ENCODE results near the gene NR2F1-AS1. TPM values are rescaled to one million over a fixed set of nuclear protein-coding genes. Genes with fewer than 3 reads are reported as not detected.

NR2F1-AS1 gene
- total RNA-seq, 1 experiment from 2014 or later = 24.1 TPM

- Histone ChIP-seq H4K20me1 (ENCODE audit: low read length) (no peaks in the 10 kb centered on the region), H3K36me3 (ENCODE audit: low read depth, low read length) (no peaks in the 10 kb centered on the region), H3K4me2 (ENCODE audit: low read length) (no peak overlapping the region), H3F3A (ENCODE audit: low read length, unreplicated experiment) (peaks cover 5% of the 10 kb centered on the region), H3K9ac (ENCODE audit: low read length) (no peak overlapping the region), H3K4me3 (ENCODE audit: low read length) (no peak overlapping the region), H3K9me3 (ENCODE audit: low read length) (no peaks in the 10 kb centered on the region), H3K27me3 (ENCODE audit: low read length) (peaks cover 25% of the 10 kb centered on the region), H3K4me1 (ENCODE audit: insufficient read depth, low read length) (peaks cover 24% of the 10 kb centered on the region), H3K27ac (ENCODE audit: low read length) (no peak overlapping the region), H3K9me2 (replicated peaks; ENCODE audit: low read length) (no peaks in the 10 kb centered on the region), H3K79me2 (ENCODE audit: low read length) (no peaks in the 10 kb centered on the region), H2AFZ (ENCODE audit: low read length) (no peak overlapping the region)
- ChIA-PET POLR2A (ENCODE audit: unreplicated experiment) (no interaction called here), CTCF (no interaction called here)
- TF ChIP-seq EZH2phosphoT487 (IDR thresholded peaks at IDR 0.05; ENCODE audit: borderline replicate concordance, low read length) = no peak
- TF ChIP-seq CTCF (conservative IDR thresholded peaks at IDR 0.05; ENCODE audit: low read depth, low read length) = no peak
- no peak for TF ChIP-seq EZH2 (IDR thresholded peaks at IDR 0.05; ENCODE audit: low read length, unreplicated experiment)
- DNase-seq (no peak), ATAC-seq (no peak)
- intact Hi-C loops (cut with micrococcal nuclease) = loop anchor here (10.0 kb wide), 1 partner anchor 294 kb away; no protein-coding TSS in a partner anchor
- no TSS peak for BruUV-seq (replicated peaks)
Observed at GRCh38 chr5:93610581-93611272, 29.7 kb upstream of the NR2F1-AS1 start.

- H3K4me1 ChIP-seq (ENCODE audit: insufficient read depth, low read length) = peaks cover 27% of the 10 kb centered on the region
- no peaks in the 10 kb centered on the region for H3K36me3 ChIP-seq (ENCODE audit: low read depth, low read length)
- H3K27ac ChIP-seq (ENCODE audit: low read length) = no peak overlapping the region
- BruUV-seq (replicated peaks) = no TSS peak
- peaks cover 25% of the 10 kb centered on the region for H3K27me3 ChIP-seq (ENCODE audit: low read length)
- TF ChIP-seq CTCF (conservative IDR thresholded peaks at IDR 0.05; ENCODE audit: low read depth, low read length) (no peak), EZH2phosphoT487 (IDR thresholded peaks at IDR 0.05; ENCODE audit: borderline replicate concordance, low read length) (no peak), EZH2 (IDR thresholded peaks at IDR 0.05; ENCODE audit: low read length, unreplicated experiment) (no peak)
- H3K4me3 ChIP-seq (ENCODE audit: low read length) = no peak overlapping the region
- ATAC-seq = no peak
- no peaks in the 10 kb centered on the region for H3K79me2 ChIP-seq (ENCODE audit: low read length)
- DNase-seq = no peak
- ChIA-PET POLR2A (ENCODE audit: unreplicated experiment) (no interaction called here), CTCF (no interaction called here)
- intact Hi-C loops (cut with micrococcal nuclease) = loop anchor here (10.0 kb wide), 1 partner anchor 295 kb away; no protein-coding TSS in a partner anchor
- no peak overlapping the region for H2AFZ ChIP-seq (ENCODE audit: low read length)
- H3K9ac ChIP-seq (ENCODE audit: low read length) = no peak overlapping the region
- no peaks in the 10 kb centered on the region for H3K9me3 ChIP-seq (ENCODE audit: low read length)
- no peaks in the 10 kb centered on the region for H4K20me1 ChIP-seq (ENCODE audit: low read length)
- no peaks in the 10 kb centered on the region for H3K9me2 ChIP-seq (replicated peaks; ENCODE audit: low read length)
- peaks cover 5% of the 10 kb centered on the region for H3F3A ChIP-seq (ENCODE audit: low read length, unreplicated experiment)
- H3K4me2 ChIP-seq (ENCODE audit: low read length) = no peak overlapping the region
Observed at GRCh38 chr5:93609762-93610161, 28.7 kb upstream of the NR2F1-AS1 start.

GRCh38 chr5:93608855-93609254 is 27.8 kb upstream of the NR2F1-AS1 start:
- no peak for ATAC-seq
- DNase-seq = no peak
- ChIA-PET POLR2A (ENCODE audit: unreplicated experiment) (no interaction called here), CTCF (no interaction called here)
- H3K9me3 ChIP-seq (ENCODE audit: low read length) = no peaks in the 10 kb centered on the region
- H3K9ac ChIP-seq (ENCODE audit: low read length) = no peak overlapping the region
- H3K36me3 ChIP-seq (ENCODE audit: low read depth, low read length) = no peaks in the 10 kb centered on the region
- no peak overlapping the region for H3K4me2 ChIP-seq (ENCODE audit: low read length)
- peaks cover 25% of the 10 kb centered on the region for H3K27me3 ChIP-seq (ENCODE audit: low read length)
- H3K4me3 ChIP-seq (ENCODE audit: low read length) = no peak overlapping the region
- H3K27ac ChIP-seq (ENCODE audit: low read length) = no peak overlapping the region
- no peaks in the 10 kb centered on the region for H4K20me1 ChIP-seq (ENCODE audit: low read length)
- H3K9me2 ChIP-seq (replicated peaks; ENCODE audit: low read length) = no peaks in the 10 kb centered on the region
- no peaks in the 10 kb centered on the region for H3K79me2 ChIP-seq (ENCODE audit: low read length)
- H2AFZ ChIP-seq (ENCODE audit: low read length) = no peak overlapping the region
- no TSS peak for BruUV-seq (replicated peaks)
- peaks cover 5% of the 10 kb centered on the region for H3F3A ChIP-seq (ENCODE audit: low read length, unreplicated experiment)
- H3K4me1 ChIP-seq (ENCODE audit: insufficient read depth, low read length) = peaks cover 27% of the 10 kb centered on the region
- no peak for TF ChIP-seq EZH2 (IDR thresholded peaks at IDR 0.05; ENCODE audit: low read length, unreplicated experiment)
- TF ChIP-seq EZH2phosphoT487 (IDR thresholded peaks at IDR 0.05; ENCODE audit: borderline replicate concordance, low read length) = no peak
- no peak for TF ChIP-seq CTCF (conservative IDR thresholded peaks at IDR 0.05; ENCODE audit: low read depth, low read length)
- intact Hi-C loops (cut with micrococcal nuclease) = no loop called here

Measured in PC-3 (cell line).